ENCODE measurements around the gene TUBG2. TPM values are rescaled to one million over a fixed set of nuclear protein-coding genes. Genes with fewer than 3 reads are reported as not detected.
A peak's percentile ranks its signal among the peaks of the same experiment; 100 is the strongest.

Gene TUBG2
- total RNA-seq, 4 donors from 2014 or later: 19.7 to 57.3 (median 33.7) TPM

GRCh38 chr17:42669977-42670788 lies 11.1 kb downstream of the TUBG2 start:
- no peak for ATAC-seq
- TF ChIP-seq, protein P1, sequence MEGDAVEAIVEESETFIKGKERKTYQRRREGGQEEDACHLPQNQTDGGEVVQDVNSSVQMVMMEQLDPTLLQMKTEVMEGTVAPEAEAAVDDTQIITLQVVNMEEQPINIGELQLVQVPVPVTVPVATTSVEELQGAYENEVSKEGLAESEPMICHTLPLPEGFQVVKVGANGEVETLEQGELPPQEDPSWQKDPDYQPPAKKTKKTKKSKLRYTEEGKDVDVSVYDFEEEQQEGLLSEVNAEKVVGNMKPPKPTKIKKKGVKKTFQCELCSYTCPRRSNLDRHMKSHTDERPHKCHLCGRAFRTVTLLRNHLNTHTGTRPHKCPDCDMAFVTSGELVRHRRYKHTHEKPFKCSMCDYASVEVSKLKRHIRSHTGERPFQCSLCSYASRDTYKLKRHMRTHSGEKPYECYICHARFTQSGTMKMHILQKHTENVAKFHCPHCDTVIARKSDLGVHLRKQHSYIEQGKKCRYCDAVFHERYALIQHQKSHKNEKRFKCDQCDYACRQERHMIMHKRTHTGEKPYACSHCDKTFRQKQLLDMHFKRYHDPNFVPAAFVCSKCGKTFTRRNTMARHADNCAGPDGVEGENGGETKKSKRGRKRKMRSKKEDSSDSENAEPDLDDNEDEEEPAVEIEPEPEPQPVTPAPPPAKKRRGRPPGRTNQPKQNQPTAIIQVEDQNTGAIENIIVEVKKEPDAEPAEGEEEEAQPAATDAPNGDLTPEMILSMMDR (IDR thresholded peaks at IDR 0.05): no peak
- TF ChIP-seq POLR2A (IDR thresholded peaks at IDR 0.05) (no peak), POLR2AphosphoS5 (IDR thresholded peaks at IDR 0.05) (no peak), EP300 (IDR thresholded peaks at IDR 0.05) (no peak)
- Histone ChIP-seq H3K36me3 (peaks cover 0 to 78% of the 10 kb centered on the region in 2 donors), H3K4me1 (peaks cover 8 to 93% (median 35%) of the 10 kb centered on the region in 3 donors), H3K4me3 (no peak overlapping the region), H3K27me3 (no peaks in the 10 kb centered on the region), H3K9me3 (no peaks in the 10 kb centered on the region), H3K27ac (peak overlapping the region in 3 of 4 donors; percentile 70 to 99 (median 98))
- WGBS, 2 donors (ENCODE audit: low coverage in 1 of 2): 24 to 86% methylated on average over 5 to 8 of the region's 87 CpGs

GRCh38 chr17:42670789-42671657 lies 11.9 kb downstream of the TUBG2 start:
- ATAC-seq: no peak
- H3K27ac ChIP-seq: peak overlapping the region in 3 of 4 donors; percentile 33 to 99 (median 98)
- peaks cover 0 to 70% of the 10 kb centered on the region in 2 donors for H3K36me3 ChIP-seq
- WGBS, 2 donors (ENCODE audit: low coverage in 1 of 2): 49 to 83% methylated on average over 9 to 25 of the region's 50 CpGs
- H3K9me3 ChIP-seq: no peaks in the 10 kb centered on the region
- no peak overlapping the region for H3K4me3 ChIP-seq
- H3K27me3 ChIP-seq: no peaks in the 10 kb centered on the region
- H3K4me1 ChIP-seq: peaks cover 8 to 91% (median 35%) of the 10 kb centered on the region in 3 donors
- TF ChIP-seq EP300 (IDR thresholded peaks at IDR 0.05) (no peak), POLR2AphosphoS5 (IDR thresholded peaks at IDR 0.05) (no peak), POLR2A (IDR thresholded peaks at IDR 0.05) (no peak)
- TF ChIP-seq, protein P1 (IDR thresholded peaks at IDR 0.05): no peak

- 82% methylated on average over 5 of the region's 28 CpGs; no CpG with 5 or more reads in 1 of the 2 donors for WGBS, 2 donors (ENCODE audit: low coverage in 1 of 2)
- peaks cover 5 to 83% (median 35%) of the 10 kb centered on the region in 3 donors for H3K4me1 ChIP-seq
- TF ChIP-seq, protein P1 (IDR thresholded peaks at IDR 0.05): no peak
- no peak for TF ChIP-seq EP300 (IDR thresholded peaks at IDR 0.05)
- TF ChIP-seq POLR2AphosphoS5 (IDR thresholded peaks at IDR 0.05): no peak
- TF ChIP-seq POLR2A (IDR thresholded peaks at IDR 0.05): no peak
- H3K27ac ChIP-seq: peak overlapping the region in 3 of 4 donors; percentile 94 to 99 (median 98)
- ATAC-seq: no peak
- no peaks in the 10 kb centered on the region for H3K9me3 ChIP-seq
- H3K4me3 ChIP-seq: no peak overlapping the region
- no peaks in the 10 kb centered on the region for H3K27me3 ChIP-seq
- H3K36me3 ChIP-seq: peaks cover 0 to 59% of the 10 kb centered on the region in 2 donors
Measured at GRCh38 chr17:42672038-42672437, 13.0 kb downstream of the TUBG2 start.

GRCh38 chr17:42673266-42673884 lies 14.3 kb downstream of the TUBG2 start:
- no CpG with 5 or more reads among the region's 30 CpGs for WGBS, 2 donors (ENCODE audit: low coverage in 1 of 2)
- H3K4me3 ChIP-seq: peak overlapping the region; percentile 77 to 81
- peaks cover 0 to 83% (median 25%) of the 10 kb centered on the region in 3 donors for H3K4me1 ChIP-seq
- TF ChIP-seq EP300 (IDR thresholded peaks at IDR 0.05): no peak
- TF ChIP-seq POLR2A (IDR thresholded peaks at IDR 0.05): no peak
- no peak for ATAC-seq
- peaks cover 0 to 54% of the 10 kb centered on the region in 2 donors for H3K36me3 ChIP-seq
- no peaks in the 10 kb centered on the region for H3K27me3 ChIP-seq
- peak overlapping the region in 3 of 4 donors; percentile 94 to 99 (median 98) for H3K27ac ChIP-seq
- H3K9me3 ChIP-seq: no peaks in the 10 kb centered on the region

All from gastroesophageal sphincter (tissue), 4 donors.